ENCODE measurements around the gene LDHA.

- TF ChIP-seq CTCF (IDR thresholded peaks at IDR 0.05) (no peak), POLR2A (IDR thresholded peaks at IDR 0.05) (no peak)
These were observed 25.0 kb upstream of the LDHA start for GRCh38 chr11:18369398-18369797.
